HL-60 (cell line): ENCODE data around the gene TLE7.

Experiments
- DNase-seq, 2 experiments: peaks; one replicate each; pipeline ENCODE4 v3.0.0-alpha.2; 2010 to 2020; ENCODE audit warnings: low read depth in 1 of 2, low spot score in 1 of 2
- H3K27ac ChIP-seq: fragments of 250-450 bp; sonication (Bioruptor Pico); replicated peaks from 2 replicates; pipeline ENCODE4 v1.5.1; 2020; ENCODE audit warnings: mild to moderate bottlenecking, moderate library complexity
- H3K27me3 ChIP-seq: fragments of 250-450 bp; sonication (Bioruptor Pico); 2 replicates; pipeline ENCODE4 v1.5.1; 2021; ENCODE audit warnings: mild to moderate bottlenecking, moderate library complexity; ENCODE audit not compliant: insufficient read depth, poor library complexity, severe bottlenecking
- H3K4me3 ChIP-seq: replicated peaks from 2 replicates; pipeline ENCODE4 v1.5.1; 2011; ENCODE audit warnings: mild to moderate bottlenecking, control low read depth, low read length; ENCODE audit not compliant: insufficient read depth
- CTCF ChIP-seq: IDR thresholded peaks from one replicate; pipeline ENCODE4 v1.5.1; 2011; ENCODE audit warnings: low read length, control low read depth, inconsistent platforms; ENCODE audit not compliant: insufficient read depth
- GABPA ChIP-seq: IDR thresholded peaks from 2 replicates; pipeline ENCODE4 v1.6.1; 2012; ENCODE audit warnings: low read depth
- POLR2AphosphoS5 ChIP-seq: IDR thresholded peaks from 2 replicates; pipeline ENCODE4 v1.6.1; 2012; ENCODE audit warnings: low read depth
- REST ChIP-seq: IDR thresholded peaks from 2 replicates; pipeline ENCODE4 v1.6.1; 2012; ENCODE audit warnings: low read depth; ENCODE audit not compliant: insufficient replicate concordance
- SPI1 ChIP-seq: IDR thresholded peaks from 2 replicates; pipeline ENCODE4 v1.6.1; 2012; ENCODE audit warnings: low read depth, mild to moderate bottlenecking, borderline replicate concordance
- long read RNA-seq: library from polyadenylated mRNA; unstranded; transcript quantifications from one replicate; pipeline ENCODE4 v2.0.0, GENCODE V29; 2020

Gene TLE7
- long read RNA-seq = 0 reads

GRCh38 chr16:71442051-71442440 lies at the start of gene TLE7:
TLE7 (minus strand) TSS chr16:71442054; CDS start chr16:71433324, 8,730 bp downstream.
- Histone ChIP-seq H3K4me3 (no peak within 1 kb of the TSS), H3K27ac (no peak within 1 kb of the TSS), H3K27me3 (no peaks in the 10 kb centered on the region)
- DNase-seq = no peak
- TF ChIP-seq POLR2AphosphoS5 (no peak), REST (no peak), GABPA (no peak), SPI1 (no peak), CTCF (no peak)

GRCh38 chr16:71491054-71491453 lies 49.2 kb upstream of the TLE7 start:
- Histone ChIP-seq H3K27me3 (no peaks in the 10 kb centered on the region), H3K4me3 (no peak overlapping the region), H3K27ac (no peak overlapping the region)
- DNase-seq = no peak
- no peak for TF ChIP-seq REST
- no peak for TF ChIP-seq GABPA
- no peak for TF ChIP-seq POLR2AphosphoS5
- TF ChIP-seq CTCF = no peak
- TF ChIP-seq SPI1 = no peak

GRCh38 chr16:71490361-71490760 lies 48.5 kb upstream of the TLE7 start:
- DNase-seq = no peak
- H3K27ac ChIP-seq = no peak overlapping the region
- TF ChIP-seq REST = no peak
- TF ChIP-seq CTCF = no peak
- TF ChIP-seq SPI1 = no peak
- no peak for TF ChIP-seq POLR2AphosphoS5
- TF ChIP-seq GABPA = no peak

More at GRCh38 chr16:71490361-71490760, 48.5 kb upstream of the TLE7 start:
- Histone ChIP-seq H3K4me3 (no peak overlapping the region), H3K27me3 (no peaks in the 10 kb centered on the region)
